HEK293T (cell line): ENCODE measurements around the gene TGM4.

ENCODE experiments used
- BHLHE40 ChIP-seq: fragments of 450-650 bp; IDR thresholded peaks from 2 replicates; pipeline ENCODE4 v1.6.1; 2016; ENCODE audit warnings: mild to moderate bottlenecking, moderate library complexity, borderline replicate concordance
- ELF4 ChIP-seq: fragments of 450-650 bp; IDR thresholded peaks from 2 replicates; pipeline ENCODE4 v1.6.1; 2017; ENCODE audit warnings: antibody characterized with exemption
- FOXA1 ChIP-seq: fragments of 450-650 bp; IDR thresholded peaks from 2 replicates; pipeline ENCODE4 v1.6.1; 2016; ENCODE audit warnings: mild to moderate bottlenecking
- FOXK2 ChIP-seq: fragments of 450-650 bp; IDR thresholded peaks from 2 replicates; pipeline ENCODE4 v1.6.1; 2016; ENCODE audit warnings: mild to moderate bottlenecking
- FOXM1 ChIP-seq: fragments of 450-650 bp; IDR thresholded peaks from 2 replicates; pipeline ENCODE4 v1.6.1; 2017; ENCODE audit warnings: mild to moderate bottlenecking, borderline replicate concordance
- HDGF ChIP-seq: fragments of 450-650 bp; IDR thresholded peaks from 2 replicates; pipeline ENCODE4 v1.6.1; 2017; ENCODE audit warnings: antibody characterized with exemption, borderline replicate concordance
- L3MBTL2 ChIP-seq: fragments of 450-650 bp; conservative IDR thresholded peaks from 2 replicates; pipeline ENCODE4 v1.6.1; 2016; ENCODE audit warnings: mild to moderate bottlenecking
- NFRKB ChIP-seq: fragments of 450-650 bp; IDR thresholded peaks from 2 replicates; pipeline ENCODE4 v1.6.1; 2016; ENCODE audit warnings: mild to moderate bottlenecking, moderate library complexity
- SUZ12 ChIP-seq: fragments of 450-650 bp; IDR thresholded peaks from 2 replicates; pipeline ENCODE4 v1.6.1; 2016; ENCODE audit warnings: mild to moderate bottlenecking
- TARDBP ChIP-seq: fragments of 450-650 bp; IDR thresholded peaks from 2 replicates; pipeline ENCODE4 v1.6.1; 2016
- ZNF384 ChIP-seq: fragments of 450-650 bp; IDR thresholded peaks from 2 replicates; pipeline ENCODE4 v1.6.1; 2016

DNA sequence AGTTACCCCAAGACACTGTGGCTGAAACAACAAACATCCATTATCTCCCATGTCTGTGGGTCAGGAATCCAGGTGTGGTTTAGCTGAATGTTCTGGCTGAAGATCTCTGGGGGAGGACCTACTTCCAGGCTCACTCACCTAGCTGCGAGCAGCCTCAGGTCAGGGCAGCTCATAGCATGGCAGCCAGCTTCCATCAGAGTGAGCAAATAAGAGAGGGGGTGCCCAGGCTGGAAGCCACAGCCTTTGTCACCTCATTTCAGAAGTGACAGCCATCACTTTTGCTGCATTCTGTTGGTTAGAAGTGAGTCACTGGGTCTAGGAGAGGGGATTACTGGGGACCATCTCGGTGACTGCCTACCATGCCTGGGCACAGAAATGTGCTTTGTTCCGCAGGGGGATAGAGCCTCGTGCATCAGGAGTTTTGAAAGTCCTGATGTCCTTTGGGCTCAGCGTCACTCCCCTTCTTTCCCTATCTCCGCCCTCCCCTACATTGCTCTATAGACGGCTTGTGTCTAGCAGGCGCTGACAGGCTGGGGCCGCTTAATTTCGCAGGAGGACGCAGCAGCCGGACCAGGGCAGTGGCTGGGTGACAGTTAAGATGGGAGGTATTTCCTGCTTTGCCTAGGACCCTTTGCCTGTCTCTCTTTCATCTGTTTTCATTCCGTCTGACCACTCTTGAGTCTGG, 25.4 kb downstream of the TGM4 start:
- no peak for TF ChIP-seq BHLHE40
- no peak for TF ChIP-seq SUZ12
- no peak for TF ChIP-seq TARDBP
- no peak for TF ChIP-seq L3MBTL2
- no peak for TF ChIP-seq FOXK2
- no peak for TF ChIP-seq FOXA1
- no peak for TF ChIP-seq HDGF
- no peak for TF ChIP-seq FOXM1
- no peak for TF ChIP-seq NFRKB
- no peak for TF ChIP-seq ELF4
- TF ChIP-seq ZNF384: no peak
